T-cell (primary cell): ENCODE results near the gene ANKRD13A. TPM values are rescaled to one million over a fixed set of nuclear protein-coding genes. Genes with fewer than 3 reads are reported as not detected.
"Not testable (repeated sequence)": the region's sequence is repeated elsewhere in the genome, so short reads cannot be mapped to it uniquely, and the experiment has no call there.

ENCODE experiments used
- ATAC-seq, 4 experiments: fragments of 200-7000 bp in 3 of 4; fragments of 150-1000 bp in 1 of 4; cut with Tn5 transposase; replicated peaks in 1 of 4; 1 replicate in 3 of 4; 2 replicates in 1 of 4; pipeline ENCODE4 v1.10.0; 2021; ENCODE audit warnings: moderate library complexity in 3 of 4, mild to moderate bottlenecking in 2 of 4, moderate number of reproducible peaks in 1 of 4
- CTCF ChIA-PET, 2 donors: fragments of 300-600 bp; sonication (Branson Sonifier 250); formaldehyde crosslinking; loops; one replicate each; lab custom pipeline; 2022; ENCODE audit warnings: antibody characterized with exemption in 2 of 2; lab: Charles Lee
- POLR2A ChIA-PET, 2 donors: fragments of 300-600 bp; sonication (Branson Sonifier 250); formaldehyde crosslinking; loops; one replicate each; lab custom pipeline; 2022; ENCODE audit warnings: antibody characterized with exemption in 2 of 2; lab: Charles Lee
- DNase-seq, 35 experiments: peaks; one replicate each; pipeline versions ENCODE4 v3.0.0 to v3.0.0-alpha.2; 2013 to 2023
- H3K27ac ChIP-seq: one replicate; pipeline ENCODE4 v1.5.1; 2013; ENCODE audit warnings: low read length
- H3K27me3 ChIP-seq, 2 experiments: replicated peaks in 1 of 2; 1 replicate in 1 of 2; 2 replicates in 1 of 2; pipeline versions ENCODE4 v1.6.1 to v1.7.0; 2013; ENCODE audit warnings: low read length in 1 of 2, mixed read lengths in 1 of 2; ENCODE audit not compliant: control insufficient read depth in 2 of 2, insufficient read depth in 2 of 2; ENCODE audit errors: extremely low read depth in 1 of 2
- H3K36me3 ChIP-seq, 2 donors: 1 replicate in 1 of 2; 2 replicates in 1 of 2; pipeline versions ENCODE4 v1.6.1 to v1.7.0; 2013; ENCODE audit warnings: low read length in 1 of 2; ENCODE audit not compliant: control insufficient read depth in 2 of 2, insufficient read depth in 1 of 2; ENCODE audit errors: extremely low read depth in 1 of 2
- H3K4me1 ChIP-seq, 2 experiments: 1 replicate in 1 of 2; 2 replicates in 1 of 2; pipeline versions ENCODE4 v1.6.1 to v1.7.0; 2013; ENCODE audit warnings: low read length in 2 of 2, mixed read lengths in 1 of 2; ENCODE audit not compliant: insufficient read depth in 2 of 2, control insufficient read depth in 1 of 2; ENCODE audit errors: extremely low read depth in 1 of 2
- H3K4me3 ChIP-seq, 2 donors: 1 replicate in 1 of 2; 2 replicates in 1 of 2; pipeline versions ENCODE4 v1.5.1 to v1.7.0; 2013; ENCODE audit warnings: mild to moderate bottlenecking in 2 of 2, low read length in 1 of 2, moderate library complexity in 1 of 2; ENCODE audit not compliant: control insufficient read depth in 1 of 2; ENCODE audit errors: extremely low read depth in 1 of 2
- H3K9me3 ChIP-seq: 2 replicates; pipeline ENCODE4 v1.7.0; 2013
- H3K27ac Mint-ChIP-seq, 2 donors: one replicate each; pipeline ENCODE4 v1.8.0; 2020 to 2021; ENCODE audit warnings: mild to moderate bottlenecking in 2 of 2, mixed read lengths in 2 of 2
- H3K27me3 Mint-ChIP-seq, 2 donors: one replicate each; pipeline ENCODE4 v1.8.0; 2021 to 2022; ENCODE audit warnings: mixed read lengths in 2 of 2
- H3K36me3 Mint-ChIP-seq: one replicate; pipeline ENCODE4 v1.8.0; 2021; ENCODE audit warnings: mixed read lengths
- H3K4me1 Mint-ChIP-seq, 3 donors: one replicate each; pipeline ENCODE4 v1.8.0; 2020 to 2022; ENCODE audit warnings: mixed read lengths in 3 of 3, mild to moderate bottlenecking in 1 of 3
- H3K4me3 Mint-ChIP-seq, 3 donors: one replicate each; pipeline ENCODE4 v1.8.0; 2020 to 2022; ENCODE audit warnings: mild to moderate bottlenecking in 3 of 3, mixed read lengths in 3 of 3, moderate library complexity in 3 of 3
- H3K9me3 Mint-ChIP-seq, 3 donors: one replicate each; pipeline ENCODE4 v1.8.0; 2020 to 2022; ENCODE audit warnings: mixed read lengths in 3 of 3
- WGBS: methylation state at CpG from one replicate; pipeline ENCODE4 v1.1.5; 2013; ENCODE audit warnings: missing lambda C conversion rate; ENCODE audit not compliant: insufficient coverage; 5-methylcytosine and 5-hydroxymethylcytosine counted together
- total RNA-seq, 35 experiments: library from RNA in 6 of 35; stranded (reverse) in 6 of 35; fragments of 120-200 nt in 1 of 35; gene quantifications; one replicate each; pipeline versions ENCODE4 v1.2.1 to v1.2.4 and lab custom pipeline; 2013 to 2026

ANKRD13A gene
- total RNA-seq, 5 donors from 2014 or later (not counting 1 experiment from before 2014, with no cell fraction given) = 63.8 to 87.0 (median 76.8) TPM

- H3K27ac ChIP-seq = no peak overlapping the region
- POLR2A ChIA-PET = no interaction called here
- H3K4me3 ChIP-seq = no peak overlapping the region
- ATAC-seq (no peak), DNase-seq (no peak)
- H3K27me3 ChIP-seq = no peaks in the 10 kb centered on the region
- 80% methylated on average over 2 of the region's 7 CpGs for WGBS
- no peaks in the 10 kb centered on the region for H3K27me3 Mint-ChIP-seq
- H3K36me3 ChIP-seq = no peaks in the 10 kb centered on the region
- H3K4me1 ChIP-seq = peaks cover 0 to under 1% of the 10 kb centered on the region in 2 experiments
- H3K4me1 Mint-ChIP-seq = peaks cover 4 to 10% (median 5%) of the 10 kb centered on the region in 3 donors
- H3K36me3 Mint-ChIP-seq = no peaks in the 10 kb centered on the region
- H3K9me3 ChIP-seq = no peaks in the 10 kb centered on the region
- H3K27ac Mint-ChIP-seq = no peak overlapping the region
- CTCF ChIA-PET = no interaction called here
- H3K4me3 Mint-ChIP-seq = no peak overlapping the region
- no peaks in the 10 kb centered on the region for H3K9me3 Mint-ChIP-seq
These were observed 68.3 kb downstream of the ANKRD13A start for GRCh38 chr12:110067531-110067930.

DNA sequence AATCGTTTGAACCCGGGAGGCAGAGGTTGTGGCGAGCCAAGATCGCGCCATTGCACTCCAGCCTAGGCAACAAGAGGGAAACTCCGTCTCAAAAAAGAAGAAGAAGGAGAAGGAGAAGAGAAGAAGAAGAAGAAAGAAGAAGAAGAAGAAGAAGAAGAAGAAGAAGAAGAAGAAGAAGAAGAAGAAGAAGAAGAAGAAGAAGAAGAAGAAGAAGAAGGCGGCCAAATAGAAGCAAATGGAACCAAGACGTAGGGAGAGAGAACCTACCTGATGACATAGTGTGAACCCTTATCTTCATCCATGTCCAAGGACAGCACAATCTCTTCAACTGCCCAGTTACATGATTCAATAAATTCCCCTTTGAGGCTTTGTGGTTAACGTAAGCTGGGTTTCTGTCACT, 68.9 kb downstream of the ANKRD13A start:
- WGBS = 80% methylated on average over 6 of the region's 9 CpGs
- H3K4me1 Mint-ChIP-seq = peaks cover 7 to 15% (median 8%) of the 10 kb centered on the region in 3 donors
- H3K4me1 ChIP-seq, H3K9me3 ChIP-seq, H3K9me3 Mint-ChIP-seq, H3K27me3 ChIP-seq, H3K36me3 Mint-ChIP-seq, H3K27me3 Mint-ChIP-seq, DNase-seq, POLR2A ChIA-PET, CTCF ChIA-PET, H3K36me3 ChIP-seq, ATAC-seq, H3K27ac ChIP-seq, H3K4me3 Mint-ChIP-seq, H3K4me3 ChIP-seq, H3K27ac Mint-ChIP-seq: not testable (repeated sequence)

- H3K27me3 ChIP-seq = no peaks in the 10 kb centered on the region
- no peaks in the 10 kb centered on the region for H3K36me3 ChIP-seq
- H3K4me1 Mint-ChIP-seq = peaks cover 13 to 21% (median 13%) of the 10 kb centered on the region in 3 donors
- no peaks in the 10 kb centered on the region for H3K9me3 ChIP-seq
- no peak overlapping the region for H3K27ac ChIP-seq
- no peak for DNase-seq
- H3K27ac Mint-ChIP-seq = no peak overlapping the region
- H3K36me3 Mint-ChIP-seq = no peaks in the 10 kb centered on the region
- ChIA-PET CTCF (no interaction called here), POLR2A (interaction anchor here in 1 of 2 donors (0.5 kb wide), 1 partner anchor 1629 kb away, joined by 7 read pairs; no protein-coding TSS in a partner anchor)
- no peaks in the 10 kb centered on the region for H3K27me3 Mint-ChIP-seq
- peaks cover 4 to 12% of the 10 kb centered on the region in 2 experiments for H3K4me1 ChIP-seq
- no peak overlapping the region for H3K4me3 ChIP-seq
- no peaks in the 10 kb centered on the region for H3K9me3 Mint-ChIP-seq
- no CpG with 5 or more reads among the region's 2 CpGs for WGBS
- ATAC-seq = no peak
- H3K4me3 Mint-ChIP-seq = no peak overlapping the region
These were observed 69.4 kb downstream of the ANKRD13A start for GRCh38 chr12:110068654-110069053.

- POLR2A ChIA-PET = no interaction called here
- no peak overlapping the region for H3K27ac Mint-ChIP-seq
- CTCF ChIA-PET = interaction anchor here (0.5 to 0.6 kb wide), 4 partner anchors 29 to 1590 kb away, joined by 3 to 7 read pairs (median 4); no protein-coding TSS in a partner anchor
These were observed 72.3 kb downstream of the ANKRD13A start for GRCh38 chr12:110071504-110071903.

GRCh38 chr12:110071967-110072366, 72.7 kb downstream of the ANKRD13A start:
- no peaks in the 10 kb centered on the region for H3K9me3 Mint-ChIP-seq
- H3K4me3 Mint-ChIP-seq = peak overlapping the region; percentile 34 to 93 (median 57)
- H3K27me3 Mint-ChIP-seq = no peaks in the 10 kb centered on the region
- Histone ChIP-seq H3K27me3 (no peaks in the 10 kb centered on the region), H3K4me3 (no peak overlapping the region), H3K9me3 (no peaks in the 10 kb centered on the region), H3K36me3 (no peaks in the 10 kb centered on the region), H3K27ac (no peak overlapping the region), H3K4me1 (peaks cover 5 to 19% of the 10 kb centered on the region in 2 experiments)
- H3K27ac Mint-ChIP-seq = peak overlapping the region in 1 of 2 donors; percentile 52
- ChIA-PET CTCF (no interaction called here), POLR2A (no interaction called here)
- no CpG with 5 or more reads among the region's 3 CpGs for WGBS
- H3K4me1 Mint-ChIP-seq = peaks cover 25 to 37% (median 29%) of the 10 kb centered on the region in 3 donors
- DNase-seq (no peak), ATAC-seq (no peak)
- no peaks in the 10 kb centered on the region for H3K36me3 Mint-ChIP-seq

More at GRCh38 chr12:110071504-110071903, 72.3 kb downstream of the ANKRD13A start:
- Mint-ChIP-seq H3K27me3 (no peaks in the 10 kb centered on the region), H3K36me3 (no peaks in the 10 kb centered on the region), H3K4me1 (peaks cover 25 to 37% (median 29%) of the 10 kb centered on the region in 3 donors), H3K4me3 (peak overlapping the region in 1 of 3 donors; percentile 93), H3K9me3 (no peaks in the 10 kb centered on the region)
- DNase-seq = no peak
- ATAC-seq = no peak
- Histone ChIP-seq H3K27ac (no peak overlapping the region), H3K4me1 (peaks cover 5 to 19% of the 10 kb centered on the region in 2 experiments), H3K36me3 (no peaks in the 10 kb centered on the region), H3K9me3 (no peaks in the 10 kb centered on the region), H3K27me3 (no peaks in the 10 kb centered on the region), H3K4me3 (no peak overlapping the region)

DNA sequence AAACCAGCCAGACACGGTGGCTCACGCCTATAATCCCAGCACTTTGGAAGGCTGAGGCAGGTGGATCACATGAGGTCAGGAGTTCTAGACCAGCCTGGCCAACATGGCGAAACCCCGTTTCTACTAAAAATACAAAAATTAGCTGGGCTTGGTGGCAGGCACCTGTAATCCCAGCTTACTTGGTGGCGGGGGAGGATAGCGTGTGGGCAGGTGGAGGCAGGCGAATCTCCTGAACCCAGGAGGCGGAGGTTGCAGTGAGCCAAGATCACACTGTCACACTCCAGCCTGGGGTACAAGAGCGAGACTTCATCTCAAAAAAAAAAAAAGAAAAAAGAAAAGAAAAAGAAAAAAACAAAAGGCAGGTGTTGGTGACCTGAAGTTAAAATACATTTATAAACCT, 73.4 kb downstream of the ANKRD13A start:
- H3K27me3 ChIP-seq, DNase-seq, H3K27ac ChIP-seq, ATAC-seq, H3K36me3 ChIP-seq, H3K9me3 Mint-ChIP-seq, H3K9me3 ChIP-seq, H3K27me3 Mint-ChIP-seq, H3K36me3 Mint-ChIP-seq, POLR2A ChIA-PET: not testable (repeated sequence)
- Mint-ChIP-seq H3K4me3 (peak overlapping the region; percentile 81 to 93 (median 87)), H3K4me1 (peaks cover 25 to 37% (median 31%) of the 10 kb centered on the region in 3 donors), H3K27ac (peak overlapping the region in 1 of 2 donors; percentile 92)
- CTCF ChIA-PET = interaction anchor here in 1 of 2 donors (0.6 kb wide), 1 partner anchor 262 kb away, joined by 3 read pairs; no protein-coding TSS in a partner anchor
- WGBS = no CpG with 5 or more reads among the region's 9 CpGs
- H3K4me1 ChIP-seq = peaks cover 5 to 19% of the 10 kb centered on the region in 2 experiments
- H3K4me3 ChIP-seq = peak overlapping the region; percentile 42 to 64
